HCT116 (cell line): ENCODE results near the gene TBX15. TPM values are rescaled to one million over a fixed set of nuclear protein-coding genes. Genes with fewer than 3 reads are reported as not detected.

ENCODE experiments used
- ATAC-seq: fragments of 200-7000 bp; cut with Tn5 transposase; 2 replicates; pipeline ENCODE4 v1.9.1; 2020; ENCODE audit warnings: mild to moderate bottlenecking, moderate library complexity
- BruUV-seq: library from RNA; stranded (reverse); fragments of 400-500 nt; replicated peaks from 2 replicates; lab custom pipeline; 2021; lab: Mats Ljungman, UMichigan
- CTCF ChIA-PET: fragments of 300-600 bp; sonication (Branson Sonifier 250); formaldehyde crosslinking; loops from one replicate; lab custom pipeline; 2021; ENCODE audit warnings: antibody characterized with exemption; lab: Charles Lee
- POLR2A ChIA-PET: fragments of 300-600, 350-600 bp; sonication (Branson Sonifier 250); formaldehyde crosslinking; loops from one replicate; lab custom pipeline; 2021; ENCODE audit warnings: antibody characterized with exemption; lab: Charles Lee
- RAD21 ChIA-PET, 2 experiments: fragments of 300-600 bp; sonication (Branson Sonifier 250); formaldehyde crosslinking; loops; one replicate each; lab custom pipeline; 2023; ENCODE audit warnings: low total read pairs in 2 of 2; ENCODE audit not compliant: uncharacterized antibody in 2 of 2, unreplicated experiment in 2 of 2, low non-redundant PET in 1 of 2; lab: Charles Lee
- DNase-seq: peaks from one replicate; pipeline ENCODE4 v3.0.0-alpha.2; 2010; ENCODE audit warnings: low read depth, low spot score
- H2AFZ ChIP-seq: fragments of 200-600 bp; shearing (Covaris generic), sonication (generic); 2 replicates; pipeline ENCODE4 v1.6.1; 2017; ENCODE audit warnings: low read depth, mixed run types, mixed read lengths, antibody characterized with exemption, low read length; ENCODE audit not compliant: poor library complexity, severe bottlenecking
- H3K27ac ChIP-seq: 2 replicates; pipeline ENCODE4 v1.5.1; 2012; ENCODE audit warnings: low read depth, low read length
- H3K27me3 ChIP-seq: fragments of 200-600 bp; sonication (generic); 2 replicates; pipeline ENCODE4 v1.6.1; 2016; ENCODE audit warnings: mixed run types, low read length, mixed read lengths; ENCODE audit not compliant: insufficient read depth
- H3K36me3 ChIP-seq, 2 experiments: fragments of 200-500 bp in 1 of 2; fragments of 200-600 bp in 1 of 2; sonication (Bioruptor generic) in 1 of 2; sonication (generic) in 1 of 2; 2 replicates each; pipeline versions ENCODE4 v1.5.1 to v1.6.1; 2014 to 2016; ENCODE audit warnings: low read length in 2 of 2, inconsistent platforms in 1 of 2, mixed read lengths in 1 of 2, mixed run types in 1 of 2; ENCODE audit not compliant: insufficient read depth in 2 of 2, control insufficient read depth in 1 of 2
- H3K4me1 ChIP-seq, 2 experiments: fragments of 200-600 bp in 1 of 2; sonication (generic) in 1 of 2; 2 replicates each; pipeline versions ENCODE4 v1.5.1 to v1.6.1; 2012 to 2017; ENCODE audit warnings: low read length in 2 of 2, inconsistent platforms in 1 of 2, mild to moderate bottlenecking in 1 of 2, mixed read lengths in 1 of 2, mixed run types in 1 of 2, moderate library complexity in 1 of 2; ENCODE audit not compliant: insufficient read depth in 2 of 2, control insufficient read depth in 1 of 2
- H3K4me2 ChIP-seq: fragments of 200-600 bp; sonication (generic); 2 replicates; pipeline ENCODE4 v1.6.1; 2017; ENCODE audit warnings: mixed run types, low read length, mixed read lengths
- H3K4me3 ChIP-seq, 2 experiments: fragments of 200-600 bp in 1 of 2; sonication (generic) in 1 of 2; replicated peaks in 1 of 2; 2 replicates each; pipeline ENCODE4 v1.5.1; 2011 to 2016; ENCODE audit warnings: low read length in 2 of 2, control low read depth in 1 of 2, low read depth in 1 of 2, mild to moderate bottlenecking in 1 of 2, mixed read lengths in 1 of 2, mixed run types in 1 of 2
- H3K79me2 ChIP-seq: fragments of 200-600 bp; sonication (generic); 2 replicates; pipeline ENCODE4 v1.6.1; 2017; ENCODE audit warnings: mild to moderate bottlenecking, mixed run types, low read length, moderate library complexity, mixed read lengths; ENCODE audit not compliant: insufficient read depth
- H3K9ac ChIP-seq: fragments of 200-600 bp; sonication (generic); 2 replicates; pipeline ENCODE4 v1.6.1; 2016; ENCODE audit warnings: low read length, mixed read lengths
- H3K9me2 ChIP-seq: fragments of 200-600 bp; sonication (generic), shearing (Covaris generic); 2 replicates; pipeline ENCODE4 v1.6.1; 2017; ENCODE audit warnings: mixed run types, mild to moderate bottlenecking, moderate library complexity; ENCODE audit not compliant: insufficient read depth
- H3K9me3 ChIP-seq, 2 experiments: fragments of 200-500 bp in 1 of 2; fragments of 200-600 bp in 1 of 2; sonication (Bioruptor generic) in 1 of 2; sonication (generic) in 1 of 2; 2 replicates each; pipeline ENCODE4 v1.6.1; 2014 to 2017; ENCODE audit warnings: low read length in 2 of 2, mixed read lengths in 2 of 2, inconsistent platforms in 1 of 2, low read depth in 1 of 2, mild to moderate bottlenecking in 1 of 2, mixed run types in 1 of 2, moderate library complexity in 1 of 2; ENCODE audit not compliant: control insufficient read depth in 1 of 2, insufficient read depth in 1 of 2
- H4K20me1 ChIP-seq: fragments of 200-600 bp; sonication (generic), shearing (Covaris generic); 2 replicates; pipeline ENCODE4 v1.6.1; 2017; ENCODE audit warnings: mixed run types, mild to moderate bottlenecking, moderate library complexity; ENCODE audit not compliant: insufficient read depth
- CBX3 ChIP-seq: IDR thresholded peaks from 2 replicates; pipeline ENCODE4 v1.6.1; 2012; ENCODE audit warnings: low read depth
- CEBPB ChIP-seq: IDR thresholded peaks from 2 replicates; pipeline ENCODE4 v1.6.1; 2012; ENCODE audit warnings: low read depth
- EZH2phosphoT487 ChIP-seq: fragments of 200-600 bp; IDR thresholded peaks from 2 replicates; pipeline ENCODE4 v1.6.1; 2018; ENCODE audit warnings: antibody characterized with exemption, borderline replicate concordance
- MAX ChIP-seq: IDR thresholded peaks from 2 replicates; pipeline ENCODE4 v1.6.1; 2012
- POLR2A ChIP-seq: IDR thresholded peaks from 2 replicates; pipeline ENCODE4 v1.7.0; 2011; ENCODE audit warnings: borderline replicate concordance; ENCODE audit not compliant: insufficient read depth, insufficient read length; ENCODE audit errors: extremely low read depth
- RAD21 ChIP-seq: IDR thresholded peaks from 2 replicates; pipeline ENCODE4 v1.6.1; 2012; ENCODE audit warnings: low read depth, mild to moderate bottlenecking
- REST ChIP-seq: IDR thresholded peaks from 2 replicates; pipeline ENCODE4 v1.6.1; 2012; ENCODE audit warnings: low read depth
- SP1 ChIP-seq: IDR thresholded peaks from 2 replicates; pipeline ENCODE4 v1.6.1; 2012; ENCODE audit warnings: low read depth
- SRF ChIP-seq: IDR thresholded peaks from 2 replicates; pipeline ENCODE4 v1.6.1; 2012; ENCODE audit warnings: low read depth
- TCF7L2 ChIP-seq: IDR thresholded peaks from 2 replicates; pipeline ENCODE4 v1.7.0; 2011; ENCODE audit warnings: borderline replicate concordance, inconsistent platforms; ENCODE audit not compliant: insufficient read depth, insufficient read length; ENCODE audit errors: extremely low read depth
- YY1 ChIP-seq: IDR thresholded peaks from 2 replicates; pipeline ENCODE4 v1.6.1; 2011; ENCODE audit warnings: low read length, low read depth, moderate library complexity, mild to moderate bottlenecking; ENCODE audit not compliant: insufficient replicate concordance; ENCODE audit errors: extremely low read depth
- ZBTB33 ChIP-seq: IDR thresholded peaks from 2 replicates; pipeline ENCODE4 v1.6.1; 2011; ENCODE audit warnings: mild to moderate bottlenecking, low read length, moderate library complexity; ENCODE audit not compliant: insufficient replicate concordance; ENCODE audit errors: extremely low read depth
- ZFX ChIP-seq: fragments of 450-650 bp; IDR thresholded peaks from 2 replicates; pipeline ENCODE4 v1.6.1; 2017
- ZNF274 ChIP-seq: fragments of 200-500 bp; sonication (Bioruptor generic); IDR thresholded peaks from 2 replicates; pipeline ENCODE4 v1.6.1; 2014; ENCODE audit warnings: mild to moderate bottlenecking, low read depth, low read length, inconsistent platforms
- intact Hi-C: fragments of 100-400 bp; cut with micrococcal nuclease; formaldehyde crosslinking; loops from 2 replicates; pipeline ENCODE4 v1.10.0; 2022
- total RNA-seq: library from RNA; stranded (reverse); gene quantifications from one replicate; pipeline ENCODE4 v1.2.1, GENCODE V29; 2021; ENCODE audit not compliant: unreplicated experiment

TBX15 gene
- total RNA-seq, 1 experiment from 2014 or later, result not detected

- no peaks in the 10 kb centered on the region for H3K4me1 ChIP-seq
- DNase-seq, result no peak
- intact Hi-C loops, result no loop called here
- no peak overlapping the region for H2AFZ ChIP-seq
- no TSS peak for BruUV-seq
- no peaks in the 10 kb centered on the region for H3K79me2 ChIP-seq
- TF ChIP-seq CEBPB (no peak), ZFX (no peak), ZBTB33 (no peak), SRF (no peak), POLR2A (no peak), ZNF274 (no peak), REST (no peak), SP1 (no peak), YY1 (no peak), RAD21 (no peak), EZH2phosphoT487 (no peak), MAX (no peak), CBX3 (no peak), TCF7L2 (no peak)
- ChIA-PET CTCF (no interaction called here), POLR2A (no interaction called here), RAD21 (no interaction called here)
- no peaks in the 10 kb centered on the region for H3K9me3 ChIP-seq
- H3K9ac ChIP-seq, result no peak overlapping the region
- ATAC-seq, result no peak
- H3K4me3 ChIP-seq, result no peak overlapping the region
- H3K27me3 ChIP-seq, result no peaks in the 10 kb centered on the region
- no peak overlapping the region for H3K27ac ChIP-seq
- no peaks in the 10 kb centered on the region for H3K9me2 ChIP-seq
- no peak overlapping the region for H3K4me2 ChIP-seq
- H4K20me1 ChIP-seq, result no peaks in the 10 kb centered on the region
- no peaks in the 10 kb centered on the region for H3K36me3 ChIP-seq
These were observed 46.2 kb upstream of the TBX15 start for GRCh38 chr1:119034359-119034758.
